Sigmoid colon (tissue), 4 donors: ENCODE results near the gene SDHAF2.

Experiments
- POLR2A ChIP-seq, 2 donors: fragments of 450-650 bp; IDR thresholded peaks; one replicate each; pipeline ENCODE4 v1.6.1; 2016; ENCODE audit warnings: antibody characterized with exemption in 2 of 2, mild to moderate bottlenecking in 2 of 2, moderate library complexity in 2 of 2
- POLR2AphosphoS5 ChIP-seq, 4 donors: sonication (generic); formaldehyde crosslinking; IDR thresholded peaks; one replicate each; pipeline ENCODE4 v1.6.1; 2017; ENCODE audit warnings: antibody characterized with exemption in 4 of 4
- TF ChIP-seq, protein P1 (sequence below), 4 experiments: fragments of 450-650 bp in 3 of 4; fragments of 200-600 bp in 1 of 4; IDR thresholded peaks; one replicate each; pipeline ENCODE4 v1.5.1; 2016 to 2019; ENCODE audit warnings: antibody characterized with exemption in 4 of 4, mild to moderate bottlenecking in 3 of 4, moderate library complexity in 2 of 4

DNA sequence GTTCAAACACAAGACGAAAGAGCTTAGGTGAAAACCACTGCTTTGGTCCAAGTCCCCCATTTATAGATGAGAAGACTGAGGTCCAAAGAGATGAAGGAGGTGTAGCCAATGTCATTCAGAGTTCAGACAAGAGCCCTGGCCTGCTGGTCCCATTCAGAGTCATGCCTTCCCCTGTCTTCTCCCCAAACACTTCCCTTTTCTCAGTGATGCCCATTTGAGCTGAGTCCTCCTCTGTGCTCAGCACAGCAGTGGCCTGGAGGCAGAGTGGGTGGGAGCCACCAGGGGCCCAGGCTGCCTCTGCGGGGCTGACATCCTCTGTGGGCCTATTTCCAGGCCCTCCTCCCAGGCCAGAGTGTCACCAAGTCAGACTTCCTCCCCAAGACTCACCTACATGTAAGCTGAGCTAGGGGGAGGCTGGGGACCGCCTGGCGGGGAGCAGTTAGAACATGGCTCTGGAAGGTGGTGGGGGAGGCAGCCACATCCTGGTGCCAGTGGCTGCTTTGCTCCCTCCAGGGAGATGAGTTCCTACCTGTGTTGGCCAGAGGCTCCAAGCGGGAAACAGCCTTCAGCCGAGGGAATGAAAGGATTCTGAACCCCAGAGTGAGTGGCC, 56.2 kb downstream of the SDHAF2 start:
- TF ChIP-seq POLR2A (IDR thresholded peaks at IDR 0.05) = no peak
- TF ChIP-seq, protein P1, sequence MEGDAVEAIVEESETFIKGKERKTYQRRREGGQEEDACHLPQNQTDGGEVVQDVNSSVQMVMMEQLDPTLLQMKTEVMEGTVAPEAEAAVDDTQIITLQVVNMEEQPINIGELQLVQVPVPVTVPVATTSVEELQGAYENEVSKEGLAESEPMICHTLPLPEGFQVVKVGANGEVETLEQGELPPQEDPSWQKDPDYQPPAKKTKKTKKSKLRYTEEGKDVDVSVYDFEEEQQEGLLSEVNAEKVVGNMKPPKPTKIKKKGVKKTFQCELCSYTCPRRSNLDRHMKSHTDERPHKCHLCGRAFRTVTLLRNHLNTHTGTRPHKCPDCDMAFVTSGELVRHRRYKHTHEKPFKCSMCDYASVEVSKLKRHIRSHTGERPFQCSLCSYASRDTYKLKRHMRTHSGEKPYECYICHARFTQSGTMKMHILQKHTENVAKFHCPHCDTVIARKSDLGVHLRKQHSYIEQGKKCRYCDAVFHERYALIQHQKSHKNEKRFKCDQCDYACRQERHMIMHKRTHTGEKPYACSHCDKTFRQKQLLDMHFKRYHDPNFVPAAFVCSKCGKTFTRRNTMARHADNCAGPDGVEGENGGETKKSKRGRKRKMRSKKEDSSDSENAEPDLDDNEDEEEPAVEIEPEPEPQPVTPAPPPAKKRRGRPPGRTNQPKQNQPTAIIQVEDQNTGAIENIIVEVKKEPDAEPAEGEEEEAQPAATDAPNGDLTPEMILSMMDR (IDR thresholded peaks at IDR 0.05) = no peak
- TF ChIP-seq POLR2AphosphoS5 (IDR thresholded peaks at IDR 0.05) = no peak
